GM12865 (cell line): ENCODE data around the gene ERBB4.
A peak's percentile ranks its signal among the peaks of the same experiment; 100 is the strongest.

ENCODE experiments used
- DNase-seq: peaks from one replicate; pipeline ENCODE4 v3.0.0; 2010; ENCODE audit warnings: low read depth
- H3K4me3 ChIP-seq: 2 replicates; pipeline ENCODE4 v1.5.1; 2011; ENCODE audit warnings: mild to moderate bottlenecking, low read depth, low read length, control low read depth
- CTCF ChIP-seq: IDR thresholded peaks from 2 replicates; pipeline ENCODE4 v1.5.1; 2011; ENCODE audit warnings: low read length, control low read depth, low read depth, inconsistent platforms; ENCODE audit not compliant: insufficient read depth; ENCODE audit errors: missing control alignments

ERBB4 gene

DNA sequence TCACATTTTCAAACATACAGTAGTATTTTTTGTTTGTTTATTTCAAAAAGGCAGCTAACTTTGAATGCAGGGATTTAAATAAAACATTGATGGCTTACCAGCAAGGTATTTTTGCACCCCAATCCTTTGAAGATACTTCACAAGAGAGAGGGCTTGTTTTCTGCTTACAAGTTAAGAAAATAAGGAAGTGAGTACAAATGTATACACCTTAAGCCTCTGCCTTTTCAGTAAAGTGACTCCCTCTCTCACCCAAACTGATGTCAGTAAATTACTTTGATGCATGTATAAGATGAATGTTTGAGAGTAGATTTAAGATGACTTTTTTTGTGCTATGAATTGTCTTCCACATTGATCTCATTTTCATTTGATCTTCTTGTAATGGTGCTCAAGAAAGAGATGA, 1162.2 kb downstream of the ERBB4 start:
- H3K4me3 ChIP-seq: no peak overlapping the region
- no peak for TF ChIP-seq CTCF
- DNase-seq: no peak

DNA sequence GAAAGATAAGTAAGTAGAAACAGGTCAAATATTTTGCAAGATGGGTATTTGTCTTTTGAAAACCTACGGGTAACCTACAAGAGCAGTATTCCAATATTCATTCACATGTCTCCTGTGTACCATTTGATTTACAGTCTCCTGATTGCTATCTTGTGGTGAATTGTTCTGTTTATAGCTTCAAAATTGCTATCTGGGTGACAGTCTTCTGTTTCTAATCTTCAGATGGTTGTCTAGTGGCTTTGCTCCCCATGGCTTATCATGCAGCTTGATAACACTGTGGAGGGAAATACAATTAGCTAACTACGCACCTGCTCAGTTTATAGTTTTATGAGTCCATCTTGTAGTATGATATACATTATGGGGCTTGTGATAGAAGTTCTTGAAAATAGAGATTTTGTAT, 1165.4 kb downstream of the ERBB4 start:
- H3K4me3 ChIP-seq: no peak overlapping the region
- no peak for DNase-seq
- TF ChIP-seq CTCF: no peak

DNA sequence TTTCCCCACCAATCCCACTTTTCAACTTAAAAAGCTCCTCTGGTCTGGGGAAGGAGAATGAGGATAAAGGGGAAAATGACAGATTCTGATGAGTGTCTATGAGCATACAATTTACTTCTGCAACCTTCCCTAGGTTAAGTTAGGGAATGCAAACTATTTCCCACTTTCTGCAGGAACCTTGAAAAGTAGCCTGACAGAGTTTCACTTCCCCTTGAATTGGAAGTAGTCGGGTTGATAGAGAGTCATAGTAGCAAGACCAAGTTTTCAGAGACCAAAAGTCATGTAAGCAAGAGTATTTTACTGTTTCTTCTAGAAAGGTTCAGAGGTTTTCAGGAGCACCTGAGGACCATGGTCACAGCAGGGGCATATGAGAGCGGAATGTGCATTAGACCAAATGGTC, 1167.1 kb downstream of the ERBB4 start:
- no peak for TF ChIP-seq CTCF
- DNase-seq: no peak
- H3K4me3 ChIP-seq: no peak overlapping the region

DNA sequence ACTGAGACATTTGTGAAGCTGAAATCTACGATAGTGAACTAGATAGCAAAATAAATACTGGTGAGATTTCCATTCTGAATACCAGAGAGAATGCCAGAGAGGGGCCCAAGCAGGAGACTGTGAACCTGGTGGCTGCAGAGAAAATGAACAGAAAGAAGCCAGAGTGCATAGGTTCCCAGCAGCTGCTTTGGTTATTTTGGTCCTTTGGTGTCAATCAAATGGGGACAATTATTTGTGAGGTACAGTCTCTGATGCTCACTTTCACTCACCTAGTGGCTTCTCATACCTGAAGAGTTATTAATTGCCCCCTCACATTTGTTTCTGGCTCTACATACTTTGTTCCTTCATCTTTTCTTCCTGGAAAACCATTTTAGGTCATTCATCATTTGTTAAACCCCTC, 1170.1 kb downstream of the ERBB4 start:
- no peak for DNase-seq
- no peak for TF ChIP-seq CTCF
- H3K4me3 ChIP-seq: no peak overlapping the region

DNA sequence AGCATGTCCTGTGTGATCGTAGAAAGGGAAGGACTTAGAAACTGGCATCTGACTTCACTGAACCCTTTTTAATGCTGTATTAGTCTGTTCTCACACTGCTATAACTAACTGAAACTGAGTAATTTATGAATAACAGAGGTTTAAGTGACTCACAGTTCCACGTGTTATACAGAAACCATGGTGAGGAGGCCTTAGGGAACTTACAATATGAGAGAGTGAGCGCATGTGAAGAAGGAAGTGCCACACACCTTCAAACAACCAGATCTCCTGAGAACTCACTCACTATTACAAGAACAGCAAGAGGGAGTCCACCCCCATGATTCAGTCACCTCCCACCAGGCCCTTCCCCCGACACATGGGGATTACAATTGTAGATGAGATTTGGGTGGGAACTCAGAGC, 1170.9 kb downstream of the ERBB4 start:
- DNase-seq: peak; percentile 54
- no peak overlapping the region for H3K4me3 ChIP-seq
- TF ChIP-seq CTCF: no peak

GRCh38 chr2:211367293-211367692, 1171.3 kb downstream of the ERBB4 start:
- no peak for TF ChIP-seq CTCF
- no peak for DNase-seq
- no peak overlapping the region for H3K4me3 ChIP-seq

DNA sequence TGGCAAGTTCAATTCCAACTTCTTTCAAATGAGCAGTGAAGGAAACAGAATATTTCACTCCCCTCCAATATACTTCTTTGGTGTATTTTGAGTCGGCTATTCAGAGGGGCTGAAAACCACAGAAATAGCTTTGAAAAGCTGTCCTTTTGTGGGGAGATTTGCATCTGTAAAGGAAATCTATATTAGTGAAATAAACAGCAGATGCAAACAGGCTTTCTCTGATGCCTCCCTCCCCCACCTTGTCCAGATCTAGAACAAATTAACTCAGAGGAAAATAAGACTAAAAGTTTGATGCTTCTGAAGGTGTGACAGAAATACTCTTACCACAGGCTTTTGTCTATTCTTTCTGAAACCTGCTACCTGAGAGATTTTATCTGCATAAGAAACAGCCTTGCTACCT, 1173.7 kb downstream of the ERBB4 start:
- H3K4me3 ChIP-seq: no peak overlapping the region
- TF ChIP-seq CTCF: no peak
- DNase-seq: no peak
